ENCODE measurements around the gene DNAJC7. TPM values are rescaled to one million over a fixed set of nuclear protein-coding genes. Genes with fewer than 3 reads are reported as not detected.

DNAJC7 gene
- total RNA-seq, result 10 to 100 TPM; 76.5 to 84.6 TPM
- long read RNA-seq, transcript DNAJC7-203 (14 exons, 2,022 nt), result major isoform, 38 of 62 reads
- long read RNA-seq, partial matches to known transcripts, result 16 of 62 reads
- long read RNA-seq, other reads (novel, unspliced or antisense), result 7 of 62 reads

- peak; percentile 92 to 93 for DNase-seq
- ATAC-seq, result peak; percentile 89
- intact Hi-C loops (cut with DNase I, micrococcal nuclease), result no loop called here
Observed at GRCh38 chr17:42016941-42017865, at the start of gene DNAJC7. Gene DNAJC7, minus strand, starts transcription at chr17:42017439. Its CDS starts 23 bp downstream, at chr17:42017416.

GRCh38 chr17:42065201-42065600 lies 48.0 kb upstream of the DNAJC7 start:
- DNase-seq, result no peak
- no peak for ATAC-seq
- intact Hi-C loops (cut with DNase I, micrococcal nuclease), result no loop called here

GRCh38 chr17:42062681-42063080 lies 45.4 kb upstream of the DNAJC7 start:
- ATAC-seq (no peak), DNase-seq (no peak)
- intact Hi-C loops (cut with DNase I, micrococcal nuclease), result no loop called here

- ATAC-seq (no peak), DNase-seq (no peak)
- intact Hi-C loops (cut with DNase I, micrococcal nuclease), result no loop called here
Observed at GRCh38 chr17:42061646-42062487, 44.6 kb upstream of the DNAJC7 start.

GRCh38 chr17:42060231-42060630 lies 43.0 kb upstream of the DNAJC7 start:
- peak; percentile 95 for ATAC-seq
- DNase-seq, result peak; percentile 43 to 51
- intact Hi-C loops (cut with DNase I, micrococcal nuclease), result no loop called here

GRCh38 chr17:42059815-42060214 lies 42.6 kb upstream of the DNAJC7 start:
- intact Hi-C loops (cut with DNase I, micrococcal nuclease), result loop anchor here in 1 of 2 donors (10.0 kb wide), 1 partner anchor 55 kb away; the partner anchor contains the start of gene DHX58
- no peak for DNase-seq
- ATAC-seq, result no peak

- ATAC-seq (no peak), DNase-seq (no peak)
- intact Hi-C loops (cut with DNase I, micrococcal nuclease), result loop anchor here in 1 of 2 donors (10.0 kb wide), 1 partner anchor 57 kb away; the partner anchor contains the start of gene DHX58
Observed at GRCh38 chr17:42058063-42058462, 40.8 kb upstream of the DNAJC7 start.

GRCh38 chr17:42056635-42057034 lies 39.4 kb upstream of the DNAJC7 start:
- ATAC-seq (no peak), DNase-seq (no peak)
- intact Hi-C loops (cut with DNase I, micrococcal nuclease), result loop anchor here in 1 of 2 donors (10.0 kb wide), 1 partner anchor 58 kb away; the partner anchor contains the start of gene DHX58

GRCh38 chr17:42055496-42055895 lies 38.3 kb upstream of the DNAJC7 start:
- DNase-seq (no peak), ATAC-seq (no peak)
- intact Hi-C loops (cut with DNase I, micrococcal nuclease), result loop anchor here in 1 of 2 donors (10.0 kb wide), 1 partner anchor 59 kb away; the partner anchor contains the start of gene DHX58

GRCh38 chr17:42055027-42055426 lies 37.8 kb upstream of the DNAJC7 start:
- ATAC-seq (no peak), DNase-seq (no peak)
- intact Hi-C loops (cut with DNase I, micrococcal nuclease), result loop anchor here in 1 of 2 donors (10.0 kb wide), 1 partner anchor 60 kb away; the partner anchor contains the start of gene DHX58

GRCh38 chr17:42053731-42054500 lies 36.7 kb upstream of the DNAJC7 start:
- no peak for ATAC-seq
- DNase-seq, result no peak
- intact Hi-C loops (cut with DNase I, micrococcal nuclease), result loop anchor here in 1 of 2 donors (10.0 kb wide), 1 partner anchor 61 kb away; the partner anchor contains the start of gene DHX58

GRCh38 chr17:42052346-42052877 lies 35.2 kb upstream of the DNAJC7 start:
- intact Hi-C loops (cut with DNase I, micrococcal nuclease), result loop anchor here in 1 of 2 donors (10.0 kb wide), 1 partner anchor 62 kb away; the partner anchor contains the start of gene DHX58
- ATAC-seq, result no peak
- DNase-seq, result no peak

- DNase-seq, result no peak
- intact Hi-C loops (cut with DNase I, micrococcal nuclease), result loop anchor here in 1 of 2 donors (10.0 kb wide), 1 partner anchor 63 kb away; the partner anchor contains the start of gene DHX58
- no peak for ATAC-seq
Observed at GRCh38 chr17:42051645-42052044, 34.4 kb upstream of the DNAJC7 start.

- intact Hi-C loops (cut with DNase I, micrococcal nuclease), result loop anchor here in 1 of 2 donors (10.0 kb wide), 1 partner anchor 64 kb away; the partner anchor contains the start of gene DHX58
- DNase-seq, result peak in 1 of 2 donors; percentile 34
- ATAC-seq, result peak; percentile 49
Observed at GRCh38 chr17:42051013-42051400, 33.8 kb upstream of the DNAJC7 start.

- ATAC-seq (peak; percentile 89), DNase-seq (peak; percentile 36 to 73)
- intact Hi-C loops (cut with DNase I, micrococcal nuclease), result loop anchor here in 1 of 2 donors (10.0 kb wide), 1 partner anchor 64 kb away; the partner anchor contains the start of gene DHX58
Observed at GRCh38 chr17:42050393-42051012, 33.3 kb upstream of the DNAJC7 start, which contains the start of gene C17orf113. Gene C17orf113, minus strand, starts transcription at chr17:42050601. Its CDS starts 7,225 bp downstream, at chr17:42043376.

GRCh38 chr17:42049834-42050392 lies 32.7 kb upstream of the DNAJC7 start:
- no peak for DNase-seq
- peak; percentile 71 for ATAC-seq
- intact Hi-C loops (cut with DNase I, micrococcal nuclease), result loop anchor here in 1 of 2 donors (10.0 kb wide), 1 partner anchor 65 kb away; the partner anchor contains the start of gene DHX58

Measured in left colon (tissue), 2 donors.